GM12878 (cell line): ENCODE data around the gene SOS1. TPM values are rescaled to one million over a fixed set of nuclear protein-coding genes. Genes with fewer than 3 reads are reported as not detected.

Experiments
- ATAC-seq: fragments of 200-7000 bp; cut with Tn5 transposase; 3 replicates; pipeline ENCODE4 v1.9.1; 2020; ENCODE audit warnings: mild to moderate bottlenecking, moderate library complexity
- BruUV-seq: library from RNA; stranded (reverse); fragments of 400-500 nt; replicated peaks from 2 replicates; lab custom pipeline; 2021; lab: Mats Ljungman, UMichigan
- CTCF ChIA-PET: fragments of 300-600 bp; sonication (Branson Sonifier 250); formaldehyde crosslinking; extraction: SDS; loops from one replicate; lab custom pipeline; 2021; ENCODE audit warnings: inconsistent platforms; lab: Yijun Ruan, JAX
- POLR2A ChIA-PET: fragments of 350-600 bp; formaldehyde crosslinking; extraction: SDS; loops from one replicate; lab custom pipeline; 2021; ENCODE audit warnings: inconsistent platforms; lab: Charles Lee
- RAD21 ChIA-PET: fragments of 300-600 bp; sonication (Branson Sonifier 250); formaldehyde crosslinking; loops from one replicate; lab custom pipeline; 2023; ENCODE audit warnings: antibody characterized with exemption; ENCODE audit not compliant: unreplicated experiment; lab: Charles Lee
- SMC1A ChIA-PET: fragments of 300-600 bp; sonication (Branson Sonifier 250); formaldehyde crosslinking; loops from one replicate; lab custom pipeline; 2023; ENCODE audit not compliant: unreplicated experiment, uncharacterized antibody; lab: Charles Lee
- DNase-seq: peaks from one replicate; pipeline ENCODE4 v3.0.0-alpha.2; 2011; ENCODE audit warnings: low read depth, low spot score
- FAIRE-seq: peaks from 3 replicates; lab custom pipeline; 2011; peaks lifted over from hg19 to GRCh38; lab: Jason Lieb, UNC
- H2AFZ ChIP-seq: 2 replicates; pipeline ENCODE4 v1.6.0; 2011; ENCODE audit warnings: low read depth, low read length, control low read depth; ENCODE audit not compliant: control insufficient read depth
- H3K27ac ChIP-seq: 2 replicates; pipeline ENCODE4 v1.5.1; 2011; ENCODE audit warnings: control low read depth; ENCODE audit not compliant: control insufficient read depth, insufficient read depth
- H3K27me3 ChIP-seq, 2 experiments: replicated peaks in 1 of 2; 2 replicates each; pipeline versions ENCODE4 v1.6.0 to v1.6.1; 2011; ENCODE audit warnings: low read length in 1 of 2; ENCODE audit not compliant: control insufficient read depth in 2 of 2, insufficient read depth in 2 of 2
- H3K36me3 ChIP-seq, 2 experiments: 2 replicates each; pipeline ENCODE4 v1.5.1; 2011; ENCODE audit warnings: low read length in 1 of 2; ENCODE audit not compliant: control insufficient read depth in 2 of 2, insufficient read depth in 2 of 2
- H3K4me1 ChIP-seq: 2 replicates; pipeline ENCODE4 v1.6.1; 2011; ENCODE audit warnings: mild to moderate bottlenecking, low read length, moderate library complexity, mixed read lengths; ENCODE audit not compliant: control insufficient read depth, insufficient read depth
- H3K4me2 ChIP-seq: 2 replicates; pipeline ENCODE4 v1.6.0; 2011; ENCODE audit warnings: control low read depth; ENCODE audit not compliant: control insufficient read depth, insufficient read depth
- H3K4me3 ChIP-seq: fragments of 200-600 bp; sonication (generic); 2 replicates; pipeline ENCODE4 v1.5.1; 2016
- H3K79me2 ChIP-seq: 2 replicates; pipeline ENCODE4 v1.6.0; 2011; ENCODE audit warnings: low read length; ENCODE audit not compliant: control insufficient read depth, insufficient read depth
- H3K9ac ChIP-seq: 2 replicates; pipeline ENCODE4 v1.8.0; 2011; ENCODE audit warnings: low read length, control low read depth, mixed read lengths; ENCODE audit not compliant: control insufficient read depth, insufficient read depth
- H3K9me3 ChIP-seq: replicated peaks from 3 replicates; pipeline ENCODE4 v1.5.1; 2011; ENCODE audit warnings: mild to moderate bottlenecking, low read length; ENCODE audit not compliant: control insufficient read depth, insufficient read depth
- H4K20me1 ChIP-seq: 2 replicates; pipeline ENCODE4 v1.6.0; 2011; ENCODE audit not compliant: control insufficient read depth, insufficient read depth
- ATF2 ChIP-seq: IDR thresholded peaks from 2 replicates; pipeline ENCODE4 v1.6.1; 2012; ENCODE audit warnings: low read length, inconsistent platforms
- BRCA1 ChIP-seq: IDR thresholded peaks from 2 replicates; pipeline ENCODE4 v1.6.1; 2011; ENCODE audit warnings: low read depth, low read length, improper control_type of control experiment
- FOXK2 ChIP-seq: fragments of 450-650 bp; IDR thresholded peaks from 2 replicates; pipeline ENCODE4 v1.6.1; 2017; ENCODE audit warnings: mild to moderate bottlenecking, moderate library complexity
- NR2C2 ChIP-seq: IDR thresholded peaks from 2 replicates; pipeline ENCODE4 v1.6.1; 2011; ENCODE audit warnings: borderline replicate concordance, low read depth; ENCODE audit not compliant: control insufficient read depth, insufficient read length
- NRF1 ChIP-seq: conservative IDR thresholded peaks from 2 replicates; pipeline ENCODE4 v1.6.1; 2011; ENCODE audit warnings: mild to moderate bottlenecking, low read depth, low read length, improper control_type of control experiment
- PAX5 ChIP-seq: IDR thresholded peaks from 2 replicates; pipeline ENCODE4 v1.6.1; 2011; ENCODE audit warnings: low read depth, low read length, borderline replicate concordance
- PAX8 ChIP-seq: fragments of 450-650 bp; IDR thresholded peaks from 2 replicates; pipeline ENCODE4 v1.6.1; 2017; ENCODE audit warnings: mild to moderate bottlenecking, moderate library complexity
- POLR2A ChIP-seq: IDR thresholded peaks from 2 replicates; pipeline ENCODE4 v1.6.1; 2011; ENCODE audit warnings: low read depth, mild to moderate bottlenecking, low read length
- RELA ChIP-seq: fragments of 450-650 bp; IDR thresholded peaks from 2 replicates; pipeline ENCODE4 v1.8.0; 2014; ENCODE audit warnings: borderline replicate concordance; ENCODE audit not compliant: partially characterized antibody
- SMAD5 ChIP-seq: IDR thresholded peaks from 2 replicates; pipeline ENCODE4 v1.6.1; 2016; ENCODE audit warnings: antibody characterized with exemption, low read depth
- SP1 ChIP-seq: IDR thresholded peaks from one replicate; pipeline ENCODE4 v1.6.1; 2011; ENCODE audit warnings: low read depth, low read length
- SRF ChIP-seq, 2 experiments: IDR thresholded peaks; 2 replicates each; pipeline ENCODE4 v1.6.1; 2011; ENCODE audit warnings: low read depth in 2 of 2, low read length in 2 of 2, mild to moderate bottlenecking in 1 of 2, moderate library complexity in 1 of 2
- SUPT20H ChIP-seq: IDR thresholded peaks from 2 replicates; pipeline ENCODE4 v1.6.1; 2011; ENCODE audit warnings: low read depth, mild to moderate bottlenecking, low read length, moderate library complexity, borderline replicate concordance; ENCODE audit not compliant: control insufficient read depth
- ZNF207 ChIP-seq: fragments of 450-650 bp; IDR thresholded peaks from 2 replicates; pipeline ENCODE4 v1.6.1; 2014; ENCODE audit warnings: antibody characterized with exemption, mild to moderate bottlenecking, borderline replicate concordance
- WGBS: methylation state at CpG from one replicate; pipeline ENCODE4 v1.1.6; 2016; ENCODE audit warnings: low lambda C conversion rate; ENCODE audit not compliant: insufficient replicate concordance, insufficient coverage; ENCODE audit errors: missing lambda C conversion rate; 5-methylcytosine and 5-hydroxymethylcytosine counted together
- in situ Hi-C: fragments of 300-500 bp; cut with MboI; formaldehyde crosslinking; loops from 9 replicates; pipeline ENCODE4 v1.14.3; 2018; ENCODE audit warnings: mixed read lengths
- intact Hi-C: fragments of 100-400 bp; cut with micrococcal nuclease; formaldehyde crosslinking; loops from one replicate; pipeline ENCODE4 v1.14.2; 2022; ENCODE audit not compliant: unreplicated experiment
- polyA plus RNA-seq, 11 experiments: library from polyadenylated mRNA; depleted of rRNA in 4 of 11; unstranded in 6 of 11; stranded (reverse) in 5 of 11; fragments of >200 nt; fragmentation: Nextera tagmentation in 4 of 11; fragmentation: Illumina TruSeq in 1 of 11; extraction: Ambion mirVana in 4 of 11; extraction: Trizol in 1 of 11; gene quantifications; 1 replicate in 1 of 11; 2 replicates in 10 of 11; pipeline versions ENCODE4 v1.2.1 to v1.2.3, GENCODE V29; 2011 to 2016; ENCODE audit warnings: inconsistent platforms in 2 of 11, missing spikeins in 2 of 11, low read depth in 1 of 11
- total RNA-seq, 4 experiments: library from RNA; depleted of rRNA in 3 of 4; stranded (reverse); fragments of >200 nt in 3 of 4; fragmentation: Illumina TruSeq in 1 of 4; extraction: Trizol in 1 of 4; gene quantifications; 2 replicates each; pipeline versions ENCODE4 v1.2.1 to v1.2.3, GENCODE V29; 2013 to 2021

SOS1 gene
- total and polyA plus RNA-seq, 10 of the 15 experiments (the other 5 are each of a cell fraction or from before 2014, with no cell fraction given): 2.1 to 24.1 (median 8.5) TPM

DNA sequence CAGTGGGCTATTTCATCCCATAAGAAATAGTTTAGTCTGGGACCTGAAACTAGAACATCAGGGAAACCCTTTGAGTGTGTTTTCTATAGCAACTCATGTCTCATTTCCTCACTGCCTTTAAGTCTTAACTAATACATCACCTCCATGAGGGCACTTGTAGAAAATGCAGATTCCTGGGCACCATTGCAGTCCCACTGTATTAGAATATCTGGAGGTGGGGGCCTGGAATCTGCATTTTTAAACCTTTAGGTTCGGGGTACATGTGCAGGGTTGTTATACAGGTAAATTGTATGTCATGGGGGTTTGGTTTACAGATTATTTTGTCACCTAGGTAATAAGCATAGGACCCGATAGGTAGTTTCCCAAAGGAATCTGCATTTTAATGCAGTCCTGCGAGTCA lies 143.8 kb downstream of the SOS1 start:
- ChIA-PET RAD21 (no interaction called here), POLR2A (no interaction called here)
- WGBS: 100% methylated on average over 3 of the region's 3 CpGs

More for the DNA sequence above, 143.8 kb downstream of the SOS1 start:
- FAIRE-seq: no peak
- no peak overlapping the region for H3K4me3 ChIP-seq
- CTCF ChIA-PET: no interaction called here
- no peaks in the 10 kb centered on the region for H4K20me1 ChIP-seq
- no peak overlapping the region for H3K27ac ChIP-seq
- H3K36me3 ChIP-seq: no peaks in the 10 kb centered on the region
- SMC1A ChIA-PET: no interaction called here
- TF ChIP-seq NR2C2: no peak
- TF ChIP-seq SMAD5: no peak
- TF ChIP-seq SUPT20H: no peak
- no peak for TF ChIP-seq PAX8
- TF ChIP-seq RELA: no peak
- no peak for TF ChIP-seq FOXK2
- no peak for TF ChIP-seq SP1
- TF ChIP-seq ZNF207: no peak
- no peak for TF ChIP-seq POLR2A
- TF ChIP-seq NRF1: no peak
- no peak for TF ChIP-seq ATF2
- no peak for TF ChIP-seq SRF (IDR thresholded peaks at IDR 0.05; ENCODE audit: low read depth in 2 of 2, low read length in 2 of 2)
- TF ChIP-seq BRCA1: no peak
- no peak for TF ChIP-seq PAX5
- TF ChIP-seq, all 136 proteins: peak for 0
- no peak for DNase-seq
- Histone ChIP-seq H3K4me1 (no peaks in the 10 kb centered on the region), H3K27me3 (no peaks in the 10 kb centered on the region), H3K9ac (no peak overlapping the region), H3K4me2 (no peak overlapping the region), H3K9me3 (no peaks in the 10 kb centered on the region), H2AFZ (no peak overlapping the region), H3K79me2 (no peaks in the 10 kb centered on the region)
- no TSS peak for BruUV-seq
- no peak for ATAC-seq
- in situ Hi-C loops: no loop called here
- intact Hi-C loops: no loop called here
